Measurements from ENCODE around the gene DYNC1I1.

The DYNC1I1 gene

DNA sequence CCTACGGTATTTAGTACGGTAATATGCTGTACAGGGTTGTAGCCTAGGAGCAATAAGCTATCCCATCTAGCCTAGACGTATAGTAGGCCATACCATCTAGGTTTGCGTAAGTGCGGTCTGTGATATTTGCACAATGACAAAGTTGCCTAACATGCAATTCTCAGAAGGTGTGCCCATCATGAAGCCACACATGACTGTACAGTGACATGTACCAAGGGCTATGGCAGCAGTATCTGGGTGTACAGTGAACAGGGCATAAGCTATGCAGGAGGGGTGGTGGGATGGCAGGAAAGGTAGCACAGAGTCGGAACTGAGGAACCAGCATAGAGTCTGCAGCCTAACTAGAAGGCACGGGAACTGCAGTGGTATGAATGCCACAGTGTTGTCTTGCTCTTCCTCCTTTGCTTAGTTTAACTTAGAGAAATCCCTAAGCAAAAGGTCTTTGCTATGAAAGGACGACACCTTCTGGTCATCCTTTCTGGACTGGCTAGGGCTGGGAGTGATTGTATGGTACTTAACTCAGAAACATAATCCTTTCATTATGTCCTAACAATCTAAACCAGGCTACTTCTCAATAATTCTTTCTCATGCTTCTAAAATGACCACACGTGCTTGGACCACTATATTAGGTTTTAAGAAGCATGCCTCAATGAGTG is 93.5 kb downstream of the DYNC1I1 start:
- no peak for DNase-seq

- no peak for DNase-seq
Measured at GRCh38 chr7:95867309-95867708, 95.0 kb downstream of the DYNC1I1 start.

GRCh38 chr7:95871075-95871848 is 98.9 kb downstream of the DYNC1I1 start:
- no peak for DNase-seq

- no peak for DNase-seq
Measured at GRCh38 chr7:95871896-95872295, 99.5 kb downstream of the DYNC1I1 start.

DNA sequence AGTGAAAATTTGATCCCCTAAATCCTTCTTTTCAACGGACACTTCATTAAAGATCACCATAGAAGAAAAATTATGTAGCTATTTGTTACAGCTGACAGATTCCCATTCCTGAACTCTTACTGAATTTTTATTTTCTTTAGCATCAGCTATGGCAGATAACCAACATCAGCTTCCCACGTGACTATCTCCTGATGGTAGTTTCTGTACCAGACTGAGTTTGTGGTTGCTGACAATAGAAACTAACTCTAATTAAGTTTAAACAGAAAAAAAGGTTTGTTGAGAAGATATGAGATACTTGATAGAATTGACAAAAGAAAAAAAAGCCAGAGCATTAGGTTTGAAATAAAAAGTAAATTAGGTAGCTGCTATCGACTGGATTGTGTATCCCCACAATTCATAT is 101.8 kb downstream of the DYNC1I1 start:
- no peak for DNase-seq

DNA sequence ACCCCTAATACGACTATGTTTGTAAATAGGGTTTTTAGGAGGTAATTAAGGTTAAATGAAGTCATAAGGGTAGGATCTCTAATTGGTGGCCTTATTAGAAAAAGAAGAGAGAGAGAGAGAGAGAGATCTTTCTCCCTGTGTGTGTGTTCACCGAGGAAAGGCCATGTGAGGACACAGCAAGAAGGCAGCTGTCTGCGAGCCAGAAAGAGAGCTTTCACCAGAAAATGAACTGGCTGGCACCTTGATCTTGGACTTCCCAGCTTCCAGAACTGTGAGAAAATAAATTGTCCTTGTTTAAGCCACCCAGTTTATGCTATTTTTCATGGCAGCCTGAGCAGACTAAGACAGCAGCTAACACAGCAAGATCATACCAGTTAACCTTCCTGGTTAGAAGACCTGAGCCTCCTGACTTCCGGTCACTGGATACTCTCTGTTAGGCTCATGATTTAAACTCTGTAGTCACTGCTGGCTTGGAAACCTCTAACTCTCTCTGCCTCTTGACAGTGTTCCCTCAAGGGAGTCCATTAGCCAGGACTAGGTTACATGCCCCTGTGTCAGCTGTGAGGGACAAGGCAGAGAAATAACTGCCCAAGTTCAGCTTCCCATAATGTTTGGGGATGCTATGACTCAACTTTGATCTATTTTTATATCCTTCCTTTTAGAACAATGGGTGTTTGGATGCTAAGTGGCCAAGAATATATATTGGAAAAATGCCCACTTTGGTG is 102.3 kb downstream of the DYNC1I1 start:
- DNase-seq, result no peak

GRCh38 chr7:95875519-95875918 is 103.2 kb downstream of the DYNC1I1 start:
- no peak for DNase-seq

- no peak for DNase-seq
Measured at GRCh38 chr7:95878677-95879076, 106.3 kb downstream of the DYNC1I1 start.

GRCh38 chr7:95881597-95881996 is 109.2 kb downstream of the DYNC1I1 start:
- DNase-seq, result no peak

DNA sequence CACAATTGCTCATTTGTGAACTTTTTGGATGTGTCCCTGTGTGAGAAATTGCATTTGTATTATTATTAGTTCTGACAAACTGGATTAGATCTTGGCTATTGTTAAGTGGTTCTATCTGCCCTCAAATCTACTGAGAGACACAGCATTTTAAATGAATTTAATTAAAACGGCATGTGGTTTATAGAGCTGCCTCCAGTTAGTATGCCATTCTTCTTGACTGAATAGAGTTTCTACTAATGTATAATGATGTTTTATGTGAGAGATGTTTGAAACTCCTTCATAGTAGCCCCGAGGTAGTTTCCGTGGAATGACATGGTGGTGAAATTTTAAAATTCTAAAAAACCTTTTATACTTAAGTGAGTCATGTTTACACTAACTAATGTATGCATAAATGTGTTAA is 110.9 kb downstream of the DYNC1I1 start:
- no peak for DNase-seq

DNA sequence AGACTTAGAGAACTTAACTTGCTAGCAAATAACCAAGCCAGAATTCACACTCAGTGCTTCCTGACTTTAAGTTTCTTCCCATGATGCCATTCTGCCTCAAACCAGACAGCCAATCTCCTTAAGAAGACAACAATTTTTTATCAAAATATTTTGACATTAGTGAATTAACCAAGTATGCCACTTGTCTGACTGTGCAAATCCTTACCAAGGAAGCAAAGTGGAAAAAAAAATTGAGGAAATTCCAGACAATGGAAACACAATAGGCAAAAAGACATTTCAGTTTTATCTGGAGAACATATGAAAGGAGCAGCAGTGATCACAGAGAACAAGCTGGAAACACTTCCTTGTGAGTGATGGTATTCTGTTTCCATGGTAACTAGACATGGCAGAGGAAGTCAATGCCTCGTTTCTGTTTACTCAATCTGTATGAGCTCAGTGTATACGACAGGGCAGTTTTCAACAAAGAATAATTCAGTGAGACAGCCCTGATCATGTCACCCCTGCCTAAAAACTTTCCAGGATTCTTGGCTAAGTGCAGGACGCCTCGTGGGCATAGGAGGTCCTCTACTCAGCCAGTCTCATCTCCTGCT is 114.2 kb downstream of the DYNC1I1 start:
- DNase-seq, result no peak

DNA sequence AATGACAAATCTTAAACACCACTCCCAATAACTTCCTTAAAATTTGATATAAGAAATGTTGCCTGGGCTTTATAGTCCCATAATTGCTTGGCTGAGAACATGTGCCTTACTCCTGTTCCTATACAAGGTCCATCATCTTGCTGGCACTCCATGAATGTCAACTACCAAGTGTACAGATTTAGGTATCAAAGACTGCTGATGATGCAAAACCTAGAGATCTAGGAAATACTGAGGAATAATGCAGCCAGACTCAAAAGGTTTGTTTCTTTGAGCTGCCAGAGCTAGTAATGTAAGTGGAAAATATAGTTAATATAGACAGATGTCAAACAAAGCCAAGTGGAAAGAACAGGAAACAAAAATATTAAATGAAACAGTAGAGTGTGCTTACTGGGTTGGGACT is 121.1 kb downstream of the DYNC1I1 start:
- DNase-seq, result no peak

GRCh38 chr7:95897557-95898251 is 125.3 kb downstream of the DYNC1I1 start:
- DNase-seq, result no peak

DNA sequence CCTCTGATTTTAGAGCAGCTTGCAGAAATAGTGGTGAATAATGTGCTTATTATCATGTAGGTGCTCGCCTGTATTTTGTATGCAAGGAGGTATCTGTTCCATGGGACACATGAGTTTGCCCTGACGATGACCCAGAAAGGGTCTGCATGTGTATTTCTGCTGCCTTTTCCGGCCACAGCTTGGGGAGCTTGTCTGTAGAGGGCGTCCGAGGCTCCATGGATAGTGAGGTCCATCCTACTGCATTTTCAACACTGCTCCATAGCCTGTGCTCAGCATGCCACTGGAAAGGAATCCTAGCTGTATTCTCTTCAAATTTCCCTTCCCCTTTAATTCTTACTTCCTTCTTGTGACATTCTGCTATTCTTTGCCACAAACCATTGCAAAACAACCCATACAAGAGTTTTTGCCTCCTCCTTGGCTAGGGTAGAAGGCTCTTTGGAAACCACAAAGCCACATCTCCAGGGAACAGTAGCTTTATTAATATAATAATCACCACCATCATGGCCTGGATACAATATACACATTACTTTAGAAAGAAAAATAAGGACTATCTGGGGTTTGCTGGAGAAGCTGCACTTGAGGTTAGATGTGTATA is 127.7 kb downstream of the DYNC1I1 start:
- DNase-seq, result no peak

GRCh38 chr7:95901006-95901405 is 128.7 kb downstream of the DYNC1I1 start:
- DNase-seq, result no peak

GRCh38 chr7:95904099-95904498 is 131.7 kb downstream of the DYNC1I1 start:
- DNase-seq, result no peak

DNA sequence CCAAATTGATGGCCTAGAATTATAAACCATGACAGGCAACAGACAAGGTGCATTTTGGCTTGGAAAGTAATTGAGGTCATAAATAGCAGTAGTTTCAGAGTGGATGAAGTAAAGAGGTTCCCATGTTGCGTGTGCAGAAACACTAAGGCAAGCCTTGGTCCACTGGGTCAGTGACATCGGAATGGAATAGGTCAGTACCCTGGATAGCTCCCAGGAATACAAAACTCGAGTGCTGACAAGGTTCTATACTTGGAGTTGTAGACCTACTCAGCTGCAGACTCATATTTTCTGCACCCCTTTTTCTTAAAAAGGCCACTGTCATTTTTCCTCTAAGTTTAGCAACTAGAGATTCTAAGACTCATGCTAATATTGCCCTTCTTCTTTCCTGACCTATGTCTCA is 132.8 kb downstream of the DYNC1I1 start:
- DNase-seq, result no peak

DNA sequence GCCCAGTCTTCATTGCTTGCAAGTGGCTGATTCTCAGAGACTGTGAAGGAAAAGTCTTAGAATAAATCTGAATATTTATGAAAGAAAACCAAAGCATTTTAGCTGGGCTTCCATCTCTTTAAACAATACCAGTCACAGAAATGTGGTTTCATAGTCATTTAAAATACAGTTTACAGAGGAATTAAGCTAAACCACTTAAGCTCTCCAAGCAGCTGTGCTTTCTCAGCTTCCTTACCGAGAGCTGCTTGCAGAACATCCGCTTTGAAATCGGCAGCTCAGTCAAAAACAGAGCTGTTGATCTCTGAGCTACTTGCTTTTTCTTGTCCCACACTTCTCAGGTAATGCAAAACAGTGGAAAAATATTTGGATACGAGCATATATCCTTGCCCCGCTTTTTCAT is 134.5 kb downstream of the DYNC1I1 start:
- no peak for DNase-seq

GRCh38 chr7:95907337-95907736 is 135.0 kb downstream of the DYNC1I1 start:
- no peak for DNase-seq

DNA sequence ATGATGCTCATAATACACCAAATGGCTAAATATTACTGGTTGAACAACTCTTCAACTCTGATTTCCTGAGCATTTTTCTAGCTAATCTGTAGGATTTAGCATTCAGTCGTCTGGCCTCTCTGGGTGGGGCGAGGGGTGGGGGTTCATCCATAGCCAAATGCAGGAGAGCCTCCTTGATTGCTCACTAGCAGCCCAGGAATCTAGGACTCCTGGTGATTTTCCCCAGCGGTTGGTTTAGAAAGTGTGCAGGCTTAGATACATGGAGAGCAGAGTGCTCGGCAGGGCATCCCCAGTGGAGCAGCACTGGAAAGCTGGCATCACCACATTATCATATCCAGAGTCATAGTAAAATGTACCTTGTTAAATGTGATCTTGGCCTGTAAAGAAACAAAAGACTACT is 136.1 kb downstream of the DYNC1I1 start:
- DNase-seq, result no peak

DNA sequence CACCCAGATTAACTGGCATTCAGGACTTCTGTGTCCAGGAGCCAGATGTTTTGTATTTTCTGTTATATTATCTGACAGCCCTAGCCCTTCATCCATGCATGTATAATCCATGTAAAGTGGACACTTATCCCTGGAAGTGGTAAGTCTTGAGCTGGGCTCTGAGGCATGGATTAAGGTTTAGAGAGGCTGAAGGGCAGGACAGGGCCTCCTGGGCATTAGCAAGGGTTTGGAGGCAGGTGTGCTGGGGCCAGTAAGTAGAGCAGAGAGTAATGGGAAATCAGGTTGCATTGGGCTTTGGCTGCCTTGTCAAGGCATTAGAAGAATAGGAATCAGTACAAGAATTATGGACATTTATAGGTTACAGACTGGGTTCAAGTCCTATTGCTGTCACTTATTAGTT is 138.0 kb downstream of the DYNC1I1 start:
- DNase-seq, result no peak

- DNase-seq, result no peak
Measured at GRCh38 chr7:95915731-95916130, 143.4 kb downstream of the DYNC1I1 start.

Measured in KG1 (cell line).